Measurements from ENCODE around the gene CSMD2.

DNA sequence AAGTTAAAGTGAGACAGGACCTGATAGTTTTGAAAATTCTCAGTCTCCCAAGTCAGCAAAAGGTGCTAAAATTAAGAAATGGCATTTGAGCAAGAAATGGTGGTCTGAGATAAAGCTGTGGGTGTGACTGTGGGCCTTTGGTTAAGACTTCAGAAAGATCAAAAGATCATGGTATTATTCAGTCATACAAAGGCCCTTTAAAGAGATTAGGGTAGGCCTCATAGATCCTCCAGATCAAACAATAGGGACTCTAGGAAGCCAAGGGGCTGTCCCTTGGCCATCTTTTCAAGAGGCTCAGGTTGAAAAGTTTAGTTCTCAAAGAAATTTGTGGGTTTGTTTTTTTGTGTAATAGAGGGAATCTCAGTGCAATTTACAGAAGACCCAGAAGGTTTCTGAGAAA lies 292.8 kb downstream of the CSMD2 start:
- TF ChIP-seq, protein P1, sequence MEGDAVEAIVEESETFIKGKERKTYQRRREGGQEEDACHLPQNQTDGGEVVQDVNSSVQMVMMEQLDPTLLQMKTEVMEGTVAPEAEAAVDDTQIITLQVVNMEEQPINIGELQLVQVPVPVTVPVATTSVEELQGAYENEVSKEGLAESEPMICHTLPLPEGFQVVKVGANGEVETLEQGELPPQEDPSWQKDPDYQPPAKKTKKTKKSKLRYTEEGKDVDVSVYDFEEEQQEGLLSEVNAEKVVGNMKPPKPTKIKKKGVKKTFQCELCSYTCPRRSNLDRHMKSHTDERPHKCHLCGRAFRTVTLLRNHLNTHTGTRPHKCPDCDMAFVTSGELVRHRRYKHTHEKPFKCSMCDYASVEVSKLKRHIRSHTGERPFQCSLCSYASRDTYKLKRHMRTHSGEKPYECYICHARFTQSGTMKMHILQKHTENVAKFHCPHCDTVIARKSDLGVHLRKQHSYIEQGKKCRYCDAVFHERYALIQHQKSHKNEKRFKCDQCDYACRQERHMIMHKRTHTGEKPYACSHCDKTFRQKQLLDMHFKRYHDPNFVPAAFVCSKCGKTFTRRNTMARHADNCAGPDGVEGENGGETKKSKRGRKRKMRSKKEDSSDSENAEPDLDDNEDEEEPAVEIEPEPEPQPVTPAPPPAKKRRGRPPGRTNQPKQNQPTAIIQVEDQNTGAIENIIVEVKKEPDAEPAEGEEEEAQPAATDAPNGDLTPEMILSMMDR (conservative IDR thresholded peaks at IDR 0.05; ENCODE audit: low read depth, low read length): no peak
- TF ChIP-seq EZH2 (IDR thresholded peaks at IDR 0.05; ENCODE audit: borderline replicate concordance, low read depth, low read length, poor library complexity, severe bottlenecking): no peak
